Nephron (organoid): ENCODE measurements around the gene KIF4B.
"Not testable (repeated sequence)": the region's sequence is repeated elsewhere in the genome, so short reads cannot be mapped to it uniquely, and the experiment has no call there.

Experiments used
- H3K27ac Mint-ChIP-seq, 3 experiments: 2 replicates each; pipeline ENCODE4 v1.8.0; 2020; ENCODE audit warnings: mixed read lengths in 3 of 3, mild to moderate bottlenecking in 2 of 3, moderate library complexity in 1 of 3
- H3K27me3 Mint-ChIP-seq: 2 replicates; pipeline ENCODE4 v1.8.0; 2021; ENCODE audit warnings: low read depth, mild to moderate bottlenecking, moderate library complexity, mixed read lengths
- H3K36me3 Mint-ChIP-seq: 2 replicates; pipeline ENCODE4 v1.8.0; 2020; ENCODE audit warnings: low read depth, mixed read lengths
- H3K4me1 Mint-ChIP-seq: 2 replicates; pipeline ENCODE4 v1.8.0; 2020; ENCODE audit warnings: mixed read lengths
- H3K4me3 Mint-ChIP-seq, 3 experiments: 2 replicates each; pipeline ENCODE4 v1.8.0; 2020; ENCODE audit warnings: mild to moderate bottlenecking in 3 of 3, mixed read lengths in 3 of 3, moderate library complexity in 2 of 3
- H3K9me3 Mint-ChIP-seq: 2 replicates; pipeline ENCODE4 v1.8.0; 2020; ENCODE audit warnings: mixed read lengths
- CTCF ChIP-seq, 3 experiments: fragments of 200-600 bp; sonication (generic); IDR thresholded peaks; one replicate each; pipeline ENCODE4 v1.5.0; 2021; ENCODE audit warnings: antibody characterized with exemption in 3 of 3; ENCODE audit not compliant: unreplicated experiment in 3 of 3

The KIF4B gene

GRCh38 chr5:155029240-155029639 is 15.7 kb downstream of the KIF4B start:
- no peaks in the 10 kb centered on the region for H3K4me1 Mint-ChIP-seq
- peaks cover 5% of the 10 kb centered on the region for H3K27me3 Mint-ChIP-seq
- no peak overlapping the region for H3K27ac Mint-ChIP-seq
- no peak overlapping the region for H3K4me3 Mint-ChIP-seq
- no peaks in the 10 kb centered on the region for H3K36me3 Mint-ChIP-seq
- peaks cover 4% of the 10 kb centered on the region for H3K9me3 Mint-ChIP-seq
- TF ChIP-seq CTCF (IDR thresholded peaks at IDR 0.05; ENCODE audit: unreplicated experiment in 3 of 3): no peak

DNA sequence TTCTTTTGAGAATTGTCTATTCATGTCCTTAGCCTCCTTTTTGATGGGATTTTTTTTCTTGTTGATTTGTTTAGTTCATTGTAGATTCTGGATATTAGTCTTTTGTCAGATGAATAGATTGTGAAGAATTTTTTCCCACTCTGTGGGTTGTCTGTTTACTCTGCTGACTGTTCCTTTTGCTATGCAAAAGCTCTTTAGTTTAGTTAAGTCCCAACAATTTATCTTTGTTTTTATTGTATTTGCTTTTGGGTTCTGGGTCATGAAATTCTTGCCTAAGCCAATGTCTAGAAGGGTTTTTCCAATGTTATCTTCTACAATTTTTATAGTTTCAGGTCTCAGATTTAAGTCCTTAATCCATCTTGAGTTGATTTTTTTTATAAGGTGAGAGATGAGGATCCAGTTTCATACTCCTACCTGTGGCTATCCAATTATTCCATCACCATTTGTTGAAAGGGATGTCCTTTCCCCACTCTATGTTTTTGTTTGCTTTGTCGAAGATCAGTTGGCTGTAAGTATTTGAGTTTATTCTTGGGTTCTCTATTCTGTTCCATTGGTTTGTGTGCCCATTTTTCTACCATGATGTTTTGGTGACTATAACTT is 20.7 kb downstream of the KIF4B start:
- H3K4me3 Mint-ChIP-seq, H3K9me3 Mint-ChIP-seq, H3K27ac Mint-ChIP-seq, H3K36me3 Mint-ChIP-seq, H3K4me1 Mint-ChIP-seq: not testable (repeated sequence)
- H3K27me3 Mint-ChIP-seq: peaks cover 11% of the 10 kb centered on the region

GRCh38 chr5:155035087-155035486 is 21.5 kb downstream of the KIF4B start:
- H3K4me3 Mint-ChIP-seq, H3K9me3 Mint-ChIP-seq, H3K27ac Mint-ChIP-seq, H3K36me3 Mint-ChIP-seq, H3K4me1 Mint-ChIP-seq: not testable (repeated sequence)
- H3K27me3 Mint-ChIP-seq: peaks cover 11% of the 10 kb centered on the region

DNA sequence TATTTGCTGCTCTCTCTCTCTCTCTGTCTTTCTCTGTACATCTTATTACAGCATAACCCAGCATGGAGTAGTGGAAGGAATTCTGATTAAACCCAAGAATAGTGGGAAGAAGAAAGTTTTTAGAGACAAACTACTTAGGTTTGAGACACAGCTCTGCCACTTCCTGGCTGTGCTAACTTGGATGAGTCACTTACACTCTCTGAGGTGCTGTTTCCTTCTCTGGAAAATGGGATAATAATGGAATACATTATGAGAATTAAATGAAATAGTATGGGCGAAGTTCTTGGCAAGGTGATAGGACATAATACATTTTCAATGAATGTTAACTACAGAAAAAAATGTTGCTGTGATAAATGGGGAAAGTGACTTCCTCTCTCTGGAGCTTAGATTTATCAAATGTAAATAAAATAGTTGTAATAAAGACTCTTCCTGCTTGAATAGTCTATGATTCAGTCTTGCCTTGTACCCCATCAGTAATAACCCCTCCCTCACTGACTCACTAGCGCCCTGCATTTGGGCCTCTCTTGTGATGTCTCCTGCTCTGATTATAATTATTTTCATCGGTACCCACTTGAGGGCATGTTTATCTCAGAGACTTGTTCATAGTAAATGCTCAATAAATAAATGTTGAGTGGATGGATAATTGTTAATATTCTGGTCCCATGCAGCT is 27.6 kb downstream of the KIF4B start:
- no peak for TF ChIP-seq CTCF (IDR thresholded peaks at IDR 0.05; ENCODE audit: unreplicated experiment in 3 of 3)
- no peak overlapping the region for H3K27ac Mint-ChIP-seq
- H3K27me3 Mint-ChIP-seq: peaks cover 36% of the 10 kb centered on the region
- no peak overlapping the region for H3K4me3 Mint-ChIP-seq
- H3K36me3 Mint-ChIP-seq: no peaks in the 10 kb centered on the region
- no peaks in the 10 kb centered on the region for H3K4me1 Mint-ChIP-seq
- no peaks in the 10 kb centered on the region for H3K9me3 Mint-ChIP-seq

- H3K27me3 Mint-ChIP-seq: peaks cover 55% of the 10 kb centered on the region
- H3K4me3 Mint-ChIP-seq: no peak overlapping the region
- no peak for TF ChIP-seq CTCF (IDR thresholded peaks at IDR 0.05; ENCODE audit: unreplicated experiment in 3 of 3)
- H3K36me3 Mint-ChIP-seq: no peaks in the 10 kb centered on the region
- no peaks in the 10 kb centered on the region for H3K9me3 Mint-ChIP-seq
- H3K27ac Mint-ChIP-seq: no peak overlapping the region
- H3K4me1 Mint-ChIP-seq: no peaks in the 10 kb centered on the region
Observed at GRCh38 chr5:155044591-155044990, 31.0 kb downstream of the KIF4B start.

DNA sequence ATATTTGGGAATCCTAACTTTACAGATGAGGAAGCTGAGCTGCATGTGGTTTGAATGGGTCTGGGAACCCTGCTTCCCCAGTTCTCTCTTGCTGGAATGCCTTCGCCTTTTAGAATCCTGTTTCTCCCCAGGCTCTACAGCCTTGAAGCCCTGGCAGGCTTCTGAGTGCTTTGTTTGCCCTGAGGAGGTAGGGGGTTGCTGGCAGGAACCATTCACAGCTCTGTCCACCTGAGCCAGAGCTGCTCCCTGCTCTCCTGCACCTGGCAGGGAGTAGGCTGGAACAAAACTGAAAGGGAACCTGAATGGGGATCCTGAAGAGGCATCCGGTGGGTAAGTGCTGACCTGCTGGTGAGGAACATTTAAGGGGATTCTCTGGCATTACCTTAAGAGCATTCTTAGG is 33.0 kb downstream of the KIF4B start:
- TF ChIP-seq CTCF (IDR thresholded peaks at IDR 0.05; ENCODE audit: unreplicated experiment in 3 of 3): no peak
- no peaks in the 10 kb centered on the region for H3K4me1 Mint-ChIP-seq
- H3K4me3 Mint-ChIP-seq: no peak overlapping the region
- H3K27me3 Mint-ChIP-seq: peaks cover 58% of the 10 kb centered on the region
- no peaks in the 10 kb centered on the region for H3K36me3 Mint-ChIP-seq
- H3K27ac Mint-ChIP-seq: no peak overlapping the region
- no peaks in the 10 kb centered on the region for H3K9me3 Mint-ChIP-seq

- Mint-ChIP-seq H3K27me3 (peaks cover 63% of the 10 kb centered on the region), H3K27ac (no peak overlapping the region), H3K36me3 (no peaks in the 10 kb centered on the region), H3K9me3 (no peaks in the 10 kb centered on the region), H3K4me3 (no peak overlapping the region), H3K4me1 (no peaks in the 10 kb centered on the region)
- TF ChIP-seq CTCF (IDR thresholded peaks at IDR 0.05; ENCODE audit: unreplicated experiment in 3 of 3): no peak
Observed at GRCh38 chr5:155047818-155048217, 34.3 kb downstream of the KIF4B start.
